ENCODE results near the gene ANO6.
"Not testable (repeated sequence)": the region's sequence is repeated elsewhere in the genome, so short reads cannot be mapped to it uniquely, and the experiment has no call there.

ANO6 gene

DNA sequence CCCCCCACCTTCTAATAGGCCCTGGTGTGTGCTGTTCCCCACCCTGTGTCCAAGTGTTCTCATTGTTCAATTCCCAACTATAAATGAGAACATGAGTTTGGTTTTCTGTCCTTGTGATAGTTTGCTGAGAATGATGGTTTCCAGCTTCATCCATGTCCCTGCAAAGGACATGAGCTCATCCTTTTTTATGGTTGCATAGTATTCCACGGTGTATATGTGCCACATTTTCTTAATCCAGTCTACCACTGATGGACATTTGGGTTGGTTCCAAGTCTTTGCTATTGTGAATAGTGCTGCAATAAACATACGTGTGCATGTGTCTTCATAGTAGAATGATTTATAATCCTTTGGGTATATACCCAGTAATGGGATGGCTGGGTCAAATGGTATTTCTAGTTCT, 20.5 kb downstream of the ANO6 start:
- in situ Hi-C loops (cut with MboI; ENCODE audit: low sequenced_read_pairs) = not testable (repeated sequence)

DNA sequence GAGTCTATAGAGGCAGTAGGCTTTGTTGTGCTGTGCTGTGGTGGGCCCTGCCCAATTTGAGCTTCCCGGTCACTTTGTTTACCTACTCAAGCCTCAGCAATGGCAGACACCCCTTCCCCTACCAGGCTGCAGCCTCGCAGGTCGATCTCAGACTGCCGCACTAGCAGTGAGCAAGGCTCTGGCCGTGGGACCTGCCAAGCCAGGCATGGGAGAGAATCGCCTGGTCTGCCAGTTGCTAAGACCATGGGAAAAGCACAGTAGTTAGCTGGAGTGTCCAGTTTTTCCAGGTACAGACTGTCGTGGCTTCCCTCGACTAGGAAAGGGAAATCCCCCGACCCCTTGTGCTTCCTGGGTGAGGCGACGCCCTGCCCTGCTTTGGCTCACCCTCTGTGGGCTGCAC, 26.3 kb downstream of the ANO6 start:
- in situ Hi-C loops (cut with MboI; ENCODE audit: low sequenced_read_pairs) = no loop called here

DNA sequence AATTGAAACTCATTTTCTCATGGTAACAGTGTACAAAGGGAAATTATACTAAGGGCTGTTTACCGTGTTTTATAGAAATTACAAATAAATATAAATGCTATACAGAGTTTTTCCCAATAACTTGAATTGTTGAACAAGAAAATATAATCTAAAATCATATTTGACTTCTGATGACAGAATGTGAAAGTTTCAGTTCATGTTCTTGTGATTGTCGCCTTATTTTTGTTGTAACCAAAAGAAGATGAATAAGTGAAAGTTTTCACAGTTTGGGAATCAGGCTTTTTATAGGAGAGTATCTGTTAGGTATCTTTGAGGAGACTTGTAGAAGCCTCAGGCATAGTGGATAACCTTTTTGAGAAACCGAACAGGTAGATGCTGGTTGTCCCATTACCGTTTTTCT, 28.1 kb downstream of the ANO6 start:
- in situ Hi-C loops (cut with MboI; ENCODE audit: low sequenced_read_pairs) = no loop called here

DNA sequence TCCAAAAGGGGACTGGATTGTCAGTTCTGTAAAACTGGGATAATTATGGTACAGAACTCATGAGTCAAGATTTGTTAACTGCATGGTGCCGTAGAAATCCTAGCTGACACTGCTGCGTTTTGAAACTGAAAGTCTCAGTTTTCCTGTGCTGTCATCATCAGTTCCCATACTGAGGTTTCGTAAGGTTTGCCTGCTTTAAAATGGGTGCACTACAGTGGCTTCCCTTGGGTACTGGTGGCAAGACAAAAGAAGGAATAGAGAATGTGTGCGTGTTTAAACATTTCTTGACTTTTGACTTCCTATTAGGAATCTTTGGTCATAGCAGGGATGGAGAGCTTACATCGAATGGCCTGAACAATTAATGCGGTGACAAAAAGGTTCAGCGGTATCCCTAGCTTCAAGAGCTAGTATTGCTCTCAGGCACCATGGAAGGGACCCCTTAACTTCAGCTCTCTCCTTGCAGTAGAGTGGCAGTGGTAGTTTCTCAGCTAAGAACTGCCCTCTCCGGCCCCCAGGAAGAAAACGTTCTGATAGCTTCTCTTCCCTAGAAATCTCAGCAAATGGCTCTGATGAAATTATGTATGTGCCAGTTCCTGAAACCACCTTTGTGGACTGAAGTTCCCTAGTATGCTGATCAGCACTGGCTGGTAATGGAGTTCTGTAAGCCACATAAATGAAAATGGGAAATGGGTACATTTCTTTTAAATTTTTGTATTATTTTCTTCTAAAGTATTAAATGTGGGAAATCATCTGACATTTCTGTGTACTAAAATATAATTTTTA, 28.9 kb downstream of the ANO6 start:
- in situ Hi-C loops (cut with MboI; ENCODE audit: low sequenced_read_pairs) = no loop called here

DNA sequence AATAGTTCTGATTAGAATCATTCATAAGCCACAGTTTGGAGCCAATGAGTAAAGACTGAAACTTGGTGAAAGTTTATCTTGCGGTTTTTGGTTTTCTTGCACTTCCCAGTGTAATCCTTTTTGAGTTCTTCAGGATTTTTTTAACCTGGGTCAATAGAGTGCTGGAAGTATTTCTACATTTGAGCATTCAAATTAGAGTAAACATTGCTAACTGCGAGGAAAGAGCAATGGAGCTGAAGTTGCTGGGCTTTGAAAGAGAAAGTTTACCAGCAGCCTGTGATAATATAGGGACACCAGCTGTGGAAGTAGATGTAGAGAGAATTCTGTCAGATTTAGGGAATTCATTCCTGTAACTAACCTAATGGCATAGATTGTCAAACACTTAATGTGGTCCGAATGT, 30.3 kb downstream of the ANO6 start:
- in situ Hi-C loops (cut with MboI; ENCODE audit: low sequenced_read_pairs) = no loop called here

DNA sequence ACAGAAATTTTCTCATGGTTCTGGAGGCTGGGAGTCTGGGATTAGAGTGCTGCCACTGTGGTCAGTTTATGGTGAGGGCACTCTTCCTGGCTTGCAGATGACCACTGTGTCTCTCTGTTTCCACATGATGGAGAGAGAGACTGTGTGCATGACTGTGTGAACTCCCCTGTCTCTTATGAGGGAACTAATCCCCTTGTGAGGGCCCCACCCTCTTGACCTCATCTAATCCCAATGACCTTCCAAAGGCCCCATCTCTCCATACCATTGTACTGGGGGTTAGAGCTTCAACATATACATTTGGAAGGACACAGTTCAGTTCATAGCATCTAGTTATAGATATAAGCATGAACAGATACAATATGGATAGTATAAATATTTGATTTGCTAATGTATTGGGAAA, 31.7 kb downstream of the ANO6 start:
- in situ Hi-C loops (cut with MboI; ENCODE audit: low sequenced_read_pairs) = no loop called here

DNA sequence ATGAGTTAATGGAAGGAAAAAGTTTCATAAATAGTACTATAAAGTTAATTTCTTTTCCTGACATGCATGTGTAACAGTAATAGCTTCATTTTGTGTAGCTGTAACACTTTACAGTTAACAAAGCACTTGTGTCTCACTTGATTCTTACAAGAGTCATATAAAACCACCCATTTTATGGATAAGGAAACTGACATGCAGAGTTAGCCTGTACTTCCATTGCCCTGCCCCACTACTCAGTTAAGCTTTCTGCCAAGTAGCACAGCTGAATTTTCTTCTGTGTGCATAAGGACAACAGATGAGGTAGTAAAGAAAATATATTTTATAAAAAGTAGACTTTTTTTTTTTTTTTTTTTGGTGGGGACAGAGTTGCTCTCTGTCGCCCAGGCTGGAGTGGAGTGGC, 32.2 kb downstream of the ANO6 start:
- in situ Hi-C loops (cut with MboI; ENCODE audit: low sequenced_read_pairs) = no loop called here

DNA sequence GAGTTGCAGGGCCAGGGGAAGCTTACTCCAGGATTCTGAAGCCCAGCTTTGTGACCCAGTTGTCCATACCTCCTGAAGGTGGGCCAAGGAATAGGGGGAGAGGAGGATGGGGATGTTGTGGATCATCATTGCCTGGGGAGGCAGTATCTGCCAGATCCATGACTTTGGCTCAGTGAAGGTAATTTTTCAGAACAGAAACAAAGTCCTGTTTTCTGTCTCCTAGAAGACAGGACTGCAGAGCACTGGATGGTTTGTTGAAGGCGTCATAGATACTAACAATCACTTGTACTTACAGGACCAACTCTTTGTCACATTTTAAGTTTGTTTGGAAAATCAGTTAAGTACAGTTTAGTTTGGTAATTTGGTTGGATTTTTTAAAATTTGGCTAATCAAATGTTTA, 38.4 kb downstream of the ANO6 start:
- in situ Hi-C loops (cut with MboI; ENCODE audit: low sequenced_read_pairs) = no loop called here

DNA sequence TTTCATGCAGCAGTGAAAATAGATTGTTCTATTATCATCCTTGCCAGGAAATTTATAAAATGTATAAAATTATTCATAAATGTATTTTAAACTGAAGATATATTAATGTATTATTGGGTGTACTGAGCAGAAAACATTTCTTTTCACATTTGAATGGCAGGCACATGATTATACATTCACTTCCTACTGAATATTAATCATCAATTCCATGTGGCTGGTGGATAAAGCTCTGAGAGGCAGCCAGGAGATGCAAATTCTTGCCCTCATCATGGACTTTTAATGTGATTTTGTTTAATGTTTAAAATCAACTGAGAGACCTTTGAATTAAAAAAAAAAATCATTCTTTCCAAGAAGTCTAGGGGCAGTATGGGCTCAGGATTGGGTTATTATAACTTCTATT, 40.8 kb downstream of the ANO6 start:
- in situ Hi-C loops (cut with MboI; ENCODE audit: low sequenced_read_pairs) = no loop called here

DNA sequence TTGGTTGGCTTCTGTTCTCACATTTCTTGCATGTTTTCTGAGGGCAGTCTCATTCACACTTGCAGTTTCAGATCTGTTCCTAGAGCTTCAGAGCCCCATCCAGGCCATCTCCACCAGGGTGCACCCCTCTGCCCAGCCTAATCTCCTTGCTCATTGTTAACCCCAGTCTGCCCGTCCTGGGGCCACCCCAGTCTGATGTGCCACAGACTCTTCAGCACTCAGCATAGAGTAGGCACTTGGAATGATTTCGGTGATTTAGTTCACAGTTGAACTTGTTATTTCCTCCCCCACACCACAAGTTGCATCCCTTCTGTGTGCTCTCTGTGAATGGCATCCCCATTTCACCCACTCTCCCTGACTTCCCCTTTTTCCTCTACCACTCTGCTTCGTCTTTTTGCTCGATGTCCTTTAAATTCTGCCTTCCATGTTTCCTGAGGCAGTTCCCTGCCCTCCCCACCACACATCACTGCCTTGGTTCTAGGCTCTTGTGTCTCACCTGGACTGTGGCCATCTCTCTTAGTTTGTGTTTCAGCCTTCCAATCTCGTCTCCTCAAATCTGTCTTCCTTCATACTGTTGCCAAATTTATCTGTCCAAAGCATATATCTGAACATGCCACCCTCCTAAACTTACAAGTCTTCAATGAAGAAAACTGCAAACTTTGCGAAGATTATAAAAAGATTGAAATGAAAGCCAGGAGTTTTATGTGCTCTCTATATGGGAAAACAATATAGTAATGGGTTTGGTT, 41.5 kb downstream of the ANO6 start:
- in situ Hi-C loops (cut with MboI; ENCODE audit: low sequenced_read_pairs) = no loop called here

DNA sequence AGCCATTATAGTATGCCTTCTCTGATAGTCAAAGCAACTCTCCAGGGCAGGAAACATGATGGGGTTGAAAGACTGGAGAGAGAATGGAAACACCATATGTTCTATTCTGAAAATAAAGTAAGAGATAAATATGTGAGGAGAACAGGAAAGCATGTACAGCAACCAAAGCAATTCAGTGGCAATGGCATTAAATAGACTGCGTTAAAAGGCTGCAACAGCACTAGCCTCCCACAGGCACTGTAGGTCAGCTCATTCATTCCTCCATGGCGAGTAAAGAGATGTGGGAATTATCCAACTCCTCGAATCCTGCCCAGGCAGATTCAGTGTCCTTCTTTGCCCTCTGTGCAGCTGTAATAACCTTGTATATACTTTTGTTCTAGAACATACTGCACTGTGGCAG, 43.8 kb downstream of the ANO6 start:
- in situ Hi-C loops (cut with MboI; ENCODE audit: low sequenced_read_pairs) = no loop called here

DNA sequence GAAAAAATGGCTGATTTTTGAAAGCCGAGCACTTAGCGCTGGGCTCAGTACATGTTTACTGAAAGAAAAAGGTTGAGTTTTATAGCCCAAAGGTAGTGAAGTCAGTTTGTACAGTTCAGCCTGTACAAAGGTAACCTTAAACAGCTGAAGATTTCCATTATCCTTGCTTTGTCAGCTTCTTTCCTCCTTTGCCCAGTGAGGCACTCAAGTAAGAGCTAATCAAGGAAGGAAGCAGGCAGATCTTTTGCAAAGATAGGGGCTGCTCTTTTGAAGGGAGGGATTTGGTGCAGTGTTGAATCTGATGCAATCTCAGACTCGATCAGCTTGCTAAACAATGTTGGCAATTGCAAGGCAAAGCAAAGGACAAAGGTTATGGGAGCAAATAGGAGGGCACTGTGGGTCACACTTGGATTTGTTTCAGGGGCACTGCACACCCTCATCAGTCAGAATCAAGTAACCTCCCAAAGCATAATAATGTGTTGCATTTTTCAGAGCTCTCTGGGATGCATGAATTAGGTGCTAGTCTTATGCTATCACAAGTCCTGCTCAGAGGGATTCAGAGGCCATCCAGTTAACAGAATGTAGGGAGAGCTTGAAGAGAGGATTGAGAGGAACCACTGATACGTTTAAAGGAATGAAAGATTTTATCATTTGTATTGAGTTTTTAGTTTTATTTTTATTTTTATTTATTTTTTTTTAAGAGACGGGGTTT, 44.4 kb downstream of the ANO6 start:
- in situ Hi-C loops (cut with MboI; ENCODE audit: low sequenced_read_pairs) = no loop called here

DNA sequence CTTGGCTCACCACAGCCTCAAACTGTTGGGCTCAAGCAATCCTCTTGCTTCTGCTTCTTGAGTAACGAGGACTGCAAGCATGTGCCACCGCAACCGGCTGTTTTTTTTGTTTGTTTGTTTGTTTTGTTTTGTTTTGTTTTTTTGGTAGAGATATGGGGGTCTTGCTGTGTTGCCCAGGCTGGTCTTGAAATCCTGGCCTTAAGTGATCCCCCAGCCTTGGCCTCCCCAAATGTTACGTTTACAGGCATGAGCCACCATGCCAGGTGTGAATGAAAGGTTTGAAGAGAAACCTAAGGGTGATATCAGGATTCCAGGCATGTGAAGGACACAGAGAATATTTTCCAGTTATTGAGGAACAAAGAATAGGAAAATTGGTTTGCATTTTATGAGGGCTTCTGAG, 45.0 kb downstream of the ANO6 start:
- in situ Hi-C loops (cut with MboI; ENCODE audit: low sequenced_read_pairs) = no loop called here

DNA sequence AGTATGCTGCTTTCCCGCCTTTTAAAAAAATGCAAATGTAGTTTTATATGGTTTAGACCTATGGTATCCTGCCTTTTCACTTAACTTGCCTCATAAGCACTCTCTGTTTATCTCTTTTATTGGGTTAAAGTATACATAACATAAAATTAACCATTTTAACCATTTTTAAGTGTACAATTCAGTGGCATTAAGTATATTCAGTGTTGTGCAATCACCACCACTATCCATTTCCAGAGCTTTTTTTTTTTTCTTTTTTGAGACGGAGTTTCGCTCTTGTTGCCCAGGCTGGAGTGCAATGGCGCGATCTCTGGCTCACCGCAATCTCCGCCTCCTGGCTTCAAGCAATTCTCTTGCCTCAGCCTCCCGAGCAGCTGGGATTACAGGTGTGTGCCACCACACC, 46.3 kb downstream of the ANO6 start:
- in situ Hi-C loops (cut with MboI; ENCODE audit: low sequenced_read_pairs) = not testable (repeated sequence)

DNA sequence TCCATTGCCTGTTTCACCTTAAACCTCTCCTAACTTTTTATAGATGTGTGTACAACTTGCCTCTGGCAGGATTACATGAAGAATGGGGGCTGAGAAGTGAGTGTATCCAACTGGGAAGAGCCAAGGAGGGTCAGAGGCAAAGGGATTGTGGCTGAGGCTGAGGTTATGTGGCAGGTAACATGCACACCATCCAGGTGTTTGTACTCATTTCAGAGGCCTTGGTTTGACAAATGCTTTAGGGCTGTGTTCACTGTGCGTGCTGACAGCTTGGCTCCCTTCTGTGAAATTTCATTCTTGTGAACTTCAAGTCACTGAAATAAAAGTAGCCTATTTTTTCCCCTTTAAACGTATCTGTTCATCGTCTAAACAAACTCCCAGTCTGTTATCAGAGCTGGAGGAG, 47.7 kb downstream of the ANO6 start:
- in situ Hi-C loops (cut with MboI; ENCODE audit: low sequenced_read_pairs) = no loop called here

DNA sequence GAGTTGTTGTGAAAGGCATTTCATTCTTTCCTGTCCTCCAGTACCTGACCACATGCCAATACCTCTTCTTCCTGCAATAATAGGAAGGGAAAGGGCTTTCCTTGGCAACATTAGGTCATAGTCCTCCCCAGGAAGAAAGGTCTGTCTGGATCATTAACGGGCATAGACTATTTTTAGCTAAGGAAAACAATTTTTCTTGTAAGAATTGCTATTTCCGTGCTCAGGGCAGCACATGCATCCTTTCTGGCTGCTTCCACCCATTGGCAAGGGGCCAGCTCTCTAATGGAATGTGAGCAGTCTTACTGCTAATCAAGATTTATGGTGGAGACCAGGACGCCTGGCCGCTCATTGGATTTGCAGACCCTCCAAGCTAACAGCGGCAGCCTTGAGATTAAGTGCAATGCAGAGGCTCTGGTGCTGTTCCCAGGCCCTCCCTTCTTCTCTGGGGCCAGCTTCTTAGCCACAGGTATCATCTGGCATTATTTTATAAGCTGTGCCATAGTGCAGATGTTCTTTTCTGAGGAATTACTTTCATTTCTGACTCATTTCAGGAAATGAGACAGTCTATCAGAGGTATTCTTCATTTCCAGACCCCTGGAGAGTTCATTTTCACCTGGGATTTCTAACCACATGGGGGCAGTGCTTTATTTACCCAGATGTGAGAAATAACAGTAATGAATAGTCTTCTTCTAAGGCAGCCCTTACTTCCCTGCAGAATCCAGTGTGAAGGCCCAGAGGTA, 52.9 kb downstream of the ANO6 start:
- in situ Hi-C loops (cut with MboI; ENCODE audit: low sequenced_read_pairs) = no loop called here

DNA sequence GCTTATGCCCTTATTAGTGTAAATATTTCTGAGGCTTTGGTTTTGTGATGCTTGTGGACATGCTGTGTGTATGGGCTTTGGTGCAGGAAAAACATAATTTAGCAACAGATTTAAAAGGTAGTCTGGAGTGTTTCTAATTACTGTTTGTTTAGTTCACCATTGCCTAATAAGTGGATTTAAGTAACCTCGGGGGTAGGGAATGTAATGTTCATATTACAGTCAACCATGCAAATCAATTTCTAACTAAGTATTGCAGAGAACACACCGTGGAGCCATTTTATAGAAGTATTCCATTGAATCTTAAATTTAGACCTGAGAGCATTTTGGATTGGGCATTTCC, 53.5 kb downstream of the ANO6 start:
- in situ Hi-C loops (cut with MboI; ENCODE audit: low sequenced_read_pairs) = no loop called here

DNA sequence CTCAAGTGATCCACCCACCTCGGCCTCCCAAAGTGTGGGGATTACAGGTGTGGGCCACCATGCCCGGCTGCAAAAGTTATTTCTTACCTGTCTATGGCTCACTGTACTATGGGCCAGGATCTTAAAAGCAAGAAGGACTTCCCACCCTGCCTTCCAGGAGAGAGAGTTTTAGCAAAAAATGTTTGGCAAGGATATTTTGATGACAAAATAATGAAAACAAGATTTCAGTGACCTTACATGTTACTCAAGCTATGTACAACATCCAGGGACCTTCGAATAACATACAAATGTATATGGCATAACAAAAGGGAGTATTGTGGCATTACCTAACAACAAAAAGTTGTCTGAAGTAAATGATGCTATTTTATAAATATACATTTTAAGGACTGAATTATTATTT, 55.1 kb downstream of the ANO6 start:
- in situ Hi-C loops (cut with MboI; ENCODE audit: low sequenced_read_pairs) = no loop called here

DNA sequence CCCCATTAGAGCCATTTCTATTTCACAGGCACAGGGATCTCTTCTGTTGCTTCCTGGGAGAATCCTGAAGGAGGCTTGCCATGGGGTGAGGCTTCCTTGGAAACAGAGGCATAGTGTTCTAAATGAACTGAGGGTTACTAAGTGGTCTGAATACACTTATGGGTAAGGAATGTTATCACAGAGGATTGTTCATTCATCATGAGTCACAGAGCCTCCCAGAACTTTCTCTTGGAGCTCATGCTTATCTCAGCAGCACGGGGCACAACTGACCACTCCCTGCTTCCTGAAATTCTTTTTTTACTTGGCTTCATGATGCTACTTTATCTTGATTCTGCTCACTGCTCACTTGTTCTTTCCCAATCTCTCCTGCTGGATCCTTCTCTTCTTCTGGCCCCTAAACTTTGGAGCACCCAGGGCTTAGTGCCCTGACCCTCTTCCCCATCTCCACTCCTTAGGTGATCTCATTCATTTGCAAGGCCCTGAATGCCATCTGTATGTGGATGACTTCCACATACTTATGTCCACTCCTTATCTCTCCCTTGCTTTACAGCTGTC, 57.9 kb downstream of the ANO6 start:
- in situ Hi-C loops (cut with MboI; ENCODE audit: low sequenced_read_pairs) = no loop called here

DNA sequence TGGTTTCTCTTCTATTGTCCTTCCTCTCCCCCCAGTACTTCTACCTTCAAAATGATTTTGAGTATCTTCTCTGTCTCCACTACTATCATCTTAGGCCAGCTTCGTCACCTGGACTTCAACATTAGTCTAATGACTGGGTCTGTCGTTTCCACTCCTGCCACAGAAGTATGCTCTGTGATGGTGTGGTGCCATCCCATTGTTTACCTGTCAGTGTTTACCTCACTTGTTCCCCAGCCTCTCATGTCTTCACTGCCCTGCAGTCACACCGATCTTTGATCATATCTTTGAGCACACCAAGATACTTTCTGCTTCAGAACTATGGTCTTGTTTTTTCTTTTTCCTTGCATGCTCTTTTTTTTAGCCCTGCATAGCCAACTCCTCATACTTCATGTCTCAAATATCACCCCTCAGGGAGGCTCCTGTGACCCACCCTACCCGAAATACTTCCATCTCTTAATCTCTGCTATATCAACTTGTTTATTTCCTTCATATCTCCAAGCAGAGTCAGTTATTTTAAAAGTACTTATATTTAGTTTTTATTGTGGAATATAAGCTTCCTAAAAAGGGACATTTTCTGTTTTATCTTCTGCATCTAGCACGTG, 60.4 kb downstream of the ANO6 start:
- in situ Hi-C loops (cut with MboI; ENCODE audit: low sequenced_read_pairs) = no loop called here

DNA sequence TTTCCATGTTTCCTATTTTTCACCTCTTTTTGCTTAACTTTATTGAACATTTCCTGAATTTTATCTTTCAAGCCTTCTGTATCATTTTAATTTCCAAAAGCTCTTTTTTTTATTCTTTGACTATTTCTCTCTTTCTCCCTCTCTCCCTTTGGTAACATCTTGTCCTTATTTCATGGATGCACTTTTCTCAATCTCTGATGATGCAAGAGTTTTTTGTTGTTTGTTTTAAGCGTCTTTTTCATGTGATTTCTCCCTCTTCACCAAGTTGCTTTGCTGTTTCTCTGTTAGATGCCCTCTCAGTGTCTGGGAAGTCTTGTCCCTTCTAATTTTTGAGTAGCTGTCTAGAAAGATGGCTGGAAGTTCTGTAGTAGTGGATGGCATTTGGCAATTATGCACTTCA, 62.6 kb downstream of the ANO6 start:
- in situ Hi-C loops (cut with MboI; ENCODE audit: low sequenced_read_pairs) = no loop called here
